ENCODE measurements around the gene HIPK1. TPM values are rescaled to one million over a fixed set of nuclear protein-coding genes. Genes with fewer than 3 reads are reported as not detected.

HIPK1 gene
- total and polyA plus RNA-seq, 10 of the 15 experiments (the other 5 are each of a cell fraction or from before 2014, with no cell fraction given), result 4.2 to 33.9 (median 11.4) TPM

- no peaks in the 10 kb centered on the region for H3K9me3 ChIP-seq (replicated peaks; ENCODE audit: control insufficient read depth, insufficient read depth, low read length)
- FAIRE-seq (no peak), ATAC-seq (no peak), DNase-seq (ENCODE audit: low read depth, low spot score) (no peak)
- ChIA-PET CTCF (interaction anchor here (0.5 to 1.7 kb wide), 3 partner anchors 9 to 83 kb away, joined by 3 to 4 read pairs (median 3); partner anchors contain the start of gene OLFML3), SMC1A (ENCODE audit: uncharacterized antibody, unreplicated experiment) (interaction anchor here (0.7 kb wide), 1 partner anchor 11 kb away, joined by 3 read pairs; no protein-coding TSS in a partner anchor), RAD21 (ENCODE audit: unreplicated experiment) (no interaction called here), POLR2A (interaction anchor here (0.6 kb wide), 1 partner anchor 54 kb away, joined by 5 read pairs; no protein-coding TSS in a partner anchor)
- no peaks in the 10 kb centered on the region for H3K4me1 ChIP-seq (ENCODE audit: control insufficient read depth, insufficient read depth, low read length)
- 34% methylated on average over 15 of the region's 15 CpGs for WGBS (ENCODE audit: insufficient coverage, insufficient replicate concordance, low lambda C conversion rate, missing lambda C conversion rate)
- no peak overlapping the region for H2AFZ ChIP-seq (ENCODE audit: control insufficient read depth, low read depth, low read length)
- TF ChIP-seq BCL11A (IDR thresholded peaks at IDR 0.05; ENCODE audit: low read depth, low read length), result no peak
- no peak for TF ChIP-seq BCL3 (IDR thresholded peaks at IDR 0.05; ENCODE audit: borderline replicate concordance, insufficient read depth, low read depth, low read length, poor library complexity, severe bottlenecking)
- no peak for TF ChIP-seq CTCF (IDR thresholded peaks at IDR 0.05 in 2 of 3, conservative IDR thresholded peaks at IDR 0.05 in 1 of 3; ENCODE audit: control insufficient read depth in 2 of 3, extremely low read depth in 1 of 3, insufficient read depth in 1 of 3, low read depth in 3 of 3, low read length in 3 of 3)
- no peak for TF ChIP-seq ETV6 (conservative IDR thresholded peaks at IDR 0.05 in 1 of 2, IDR thresholded peaks at IDR 0.05 in 1 of 2; ENCODE audit: borderline replicate concordance in 1 of 2, low read depth in 1 of 2)
- no peak for TF ChIP-seq ZZZ3 (IDR thresholded peaks at IDR 0.05; ENCODE audit: control insufficient read depth, insufficient read length, low read depth)
- TF ChIP-seq HDAC2 (IDR thresholded peaks at IDR 0.05), result no peak
- TF ChIP-seq EED (IDR thresholded peaks at IDR 0.05; ENCODE audit: low read depth), result no peak
- TF ChIP-seq JUNB (IDR thresholded peaks at IDR 0.05), result no peak
- no peak for TF ChIP-seq ATF3 (IDR thresholded peaks at IDR 0.05; ENCODE audit: borderline replicate concordance, extremely low read depth, low read depth, low read length)
- TF ChIP-seq EGR1 (IDR thresholded peaks at IDR 0.05; ENCODE audit: borderline replicate concordance in 1 of 2, low read depth in 2 of 2, low read length in 2 of 2), result no peak
- no peak for TF ChIP-seq ELK1 (IDR thresholded peaks at IDR 0.05; ENCODE audit: low read depth, low read length)
- no peak for TF ChIP-seq YBX1 (IDR thresholded peaks at IDR 0.05)
- TF ChIP-seq FOXM1 (IDR thresholded peaks at IDR 0.05; ENCODE audit: low read depth, low read length), result no peak
- H3K4me3 ChIP-seq, result no peak overlapping the region
- no peak overlapping the region for H3K27ac ChIP-seq (ENCODE audit: control insufficient read depth, insufficient read depth)
- intact Hi-C loops (cut with micrococcal nuclease; ENCODE audit: unreplicated experiment) (no loop called here), in situ Hi-C loops (cut with MboI) (no loop called here)
- BruUV-seq (replicated peaks), result no TSS peak
- no peaks in the 10 kb centered on the region for H3K36me3 ChIP-seq (ENCODE audit: control insufficient read depth in 2 of 2, insufficient read depth in 2 of 2, low read length in 1 of 2)
- no peaks in the 10 kb centered on the region for H3K27me3 ChIP-seq (replicated peaks in 1 of 2; ENCODE audit: control insufficient read depth in 2 of 2, insufficient read depth in 2 of 2, low read length in 1 of 2)
- H4K20me1 ChIP-seq (ENCODE audit: control insufficient read depth, insufficient read depth), result no peaks in the 10 kb centered on the region
- no peaks in the 10 kb centered on the region for H3K79me2 ChIP-seq (ENCODE audit: control insufficient read depth, insufficient read depth, low read length)
- H3K9ac ChIP-seq (ENCODE audit: control insufficient read depth, insufficient read depth, low read length), result no peak overlapping the region
- no peak overlapping the region for H3K4me2 ChIP-seq (ENCODE audit: control insufficient read depth, insufficient read depth)
Measured at GRCh38 chr1:114002492-114003239, 73.5 kb downstream of the HIPK1 start.

Data from GM12878 (cell line).